IPS-18a (cell line): Measurements from ENCODE around the gene HOXD10.

ENCODE experiments used
- H3K27ac ChIP-seq: one replicate; pipeline ENCODE4 v1.5.1; 2013; ENCODE audit warnings: low read length
- H3K27me3 ChIP-seq: one replicate; pipeline ENCODE4 v1.6.1; 2013; ENCODE audit warnings: mild to moderate bottlenecking, low read length; ENCODE audit not compliant: control insufficient read depth, insufficient read depth
- H3K36me3 ChIP-seq: one replicate; pipeline ENCODE4 v1.6.1; 2013; ENCODE audit warnings: low read depth, low read length; ENCODE audit not compliant: control insufficient read depth
- H3K4me1 ChIP-seq: one replicate; pipeline ENCODE4 v1.6.1; 2013; ENCODE audit warnings: low read depth, low read length; ENCODE audit not compliant: control insufficient read depth
- H3K4me3 ChIP-seq: one replicate; pipeline ENCODE4 v1.5.1; 2013; ENCODE audit warnings: low read length
- H3K9ac ChIP-seq: one replicate; pipeline ENCODE4 v1.6.1; 2013; ENCODE audit warnings: mild to moderate bottlenecking, low read length, moderate library complexity
- H3K9me3 ChIP-seq: one replicate; pipeline ENCODE4 v1.6.1; 2013; ENCODE audit warnings: low read depth, low read length; ENCODE audit not compliant: control insufficient read depth

HOXD10 gene

DNA sequence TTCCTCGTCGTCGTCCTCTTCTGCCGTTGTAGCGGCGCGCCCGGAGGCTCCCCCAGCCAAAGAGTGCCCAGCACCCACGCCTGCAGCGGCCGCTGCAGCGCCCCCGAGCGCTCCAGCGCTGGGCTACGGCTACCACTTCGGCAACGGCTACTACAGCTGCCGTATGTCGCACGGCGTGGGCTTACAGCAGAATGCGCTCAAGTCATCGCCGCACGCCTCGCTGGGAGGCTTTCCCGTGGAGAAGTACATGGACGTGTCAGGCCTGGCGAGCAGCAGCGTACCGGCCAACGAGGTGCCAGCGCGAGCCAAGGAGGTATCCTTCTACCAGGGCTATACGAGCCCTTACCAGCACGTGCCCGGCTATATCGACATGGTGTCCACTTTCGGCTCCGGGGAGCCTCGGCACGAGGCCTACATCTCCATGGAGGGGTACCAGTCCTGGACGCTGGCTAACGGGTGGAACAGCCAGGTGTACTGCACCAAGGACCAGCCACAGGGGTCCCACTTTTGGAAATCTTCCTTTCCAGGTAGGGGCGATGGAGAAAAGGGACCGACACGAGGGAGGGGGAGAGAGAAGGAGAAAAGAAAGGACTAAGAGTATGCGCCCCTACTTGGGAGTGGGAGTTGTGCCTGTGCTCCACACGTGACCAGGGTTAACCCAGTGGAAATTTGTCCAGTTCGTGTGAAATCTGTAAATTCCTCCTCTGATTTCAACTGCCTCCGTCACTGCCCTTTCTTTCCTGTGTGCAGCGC is 23.3 kb upstream of the HOXD10 start:
- H3K27me3 ChIP-seq: peaks cover 100% of the 10 kb centered on the region
- no peaks in the 10 kb centered on the region for H3K36me3 ChIP-seq
- peak overlapping the region; percentile 31 for H3K4me3 ChIP-seq

GRCh38 chr2:176093898-176094249 is 22.7 kb upstream of the HOXD10 start:
- Histone ChIP-seq H3K4me3 (no peak overlapping the region), H3K36me3 (no peaks in the 10 kb centered on the region), H3K27ac (no peak overlapping the region), H3K9ac (no peak overlapping the region), H3K9me3 (no peaks in the 10 kb centered on the region), H3K27me3 (peaks cover 100% of the 10 kb centered on the region), H3K4me1 (peaks cover 15% of the 10 kb centered on the region)

More for the DNA sequence above, 23.3 kb upstream of the HOXD10 start:
- H3K27ac ChIP-seq: no peak overlapping the region
- no peak overlapping the region for H3K9ac ChIP-seq
- no peaks in the 10 kb centered on the region for H3K9me3 ChIP-seq
- peaks cover 10% of the 10 kb centered on the region for H3K4me1 ChIP-seq

- Histone ChIP-seq H3K36me3 (no peaks in the 10 kb centered on the region), H3K27ac (no peak overlapping the region), H3K27me3 (peaks cover 100% of the 10 kb centered on the region), H3K4me1 (peaks cover 17% of the 10 kb centered on the region), H3K9ac (no peak overlapping the region), H3K4me3 (no peak overlapping the region), H3K9me3 (no peaks in the 10 kb centered on the region)
Observed at GRCh38 chr2:176094349-176094748, 22.2 kb upstream of the HOXD10 start.

GRCh38 chr2:176095421-176095820 is 21.2 kb upstream of the HOXD10 start:
- no peaks in the 10 kb centered on the region for H3K9me3 ChIP-seq
- H3K4me3 ChIP-seq: no peak overlapping the region
- peaks cover 100% of the 10 kb centered on the region for H3K27me3 ChIP-seq

GRCh38 chr2:176096243-176096985 is 20.2 kb upstream of the HOXD10 start:
- Histone ChIP-seq H3K27me3 (peaks cover 100% of the 10 kb centered on the region), H3K36me3 (no peaks in the 10 kb centered on the region), H3K4me3 (peak overlapping the region; percentile 21), H3K9me3 (no peaks in the 10 kb centered on the region), H3K27ac (no peak overlapping the region), H3K4me1 (peaks cover 17% of the 10 kb centered on the region), H3K9ac (no peak overlapping the region)

More at GRCh38 chr2:176095421-176095820, 21.2 kb upstream of the HOXD10 start:
- Histone ChIP-seq H3K4me1 (peaks cover 17% of the 10 kb centered on the region), H3K9ac (no peak overlapping the region), H3K27ac (no peak overlapping the region), H3K36me3 (no peaks in the 10 kb centered on the region)

- Histone ChIP-seq H3K9me3 (no peaks in the 10 kb centered on the region), H3K27ac (no peak overlapping the region), H3K9ac (no peak overlapping the region), H3K4me3 (peak overlapping the region; percentile 36), H3K27me3 (peaks cover 100% of the 10 kb centered on the region), H3K4me1 (peaks cover 17% of the 10 kb centered on the region), H3K36me3 (no peaks in the 10 kb centered on the region)
Observed at GRCh38 chr2:176096986-176097819, 19.4 kb upstream of the HOXD10 start.

- Histone ChIP-seq H3K36me3 (no peaks in the 10 kb centered on the region), H3K4me1 (peaks cover 17% of the 10 kb centered on the region), H3K27ac (no peak overlapping the region), H3K9ac (no peak overlapping the region), H3K27me3 (peaks cover 100% of the 10 kb centered on the region), H3K4me3 (peak overlapping the region; percentile 36), H3K9me3 (no peaks in the 10 kb centered on the region)
Observed at GRCh38 chr2:176097820-176098365, 18.7 kb upstream of the HOXD10 start.

DNA sequence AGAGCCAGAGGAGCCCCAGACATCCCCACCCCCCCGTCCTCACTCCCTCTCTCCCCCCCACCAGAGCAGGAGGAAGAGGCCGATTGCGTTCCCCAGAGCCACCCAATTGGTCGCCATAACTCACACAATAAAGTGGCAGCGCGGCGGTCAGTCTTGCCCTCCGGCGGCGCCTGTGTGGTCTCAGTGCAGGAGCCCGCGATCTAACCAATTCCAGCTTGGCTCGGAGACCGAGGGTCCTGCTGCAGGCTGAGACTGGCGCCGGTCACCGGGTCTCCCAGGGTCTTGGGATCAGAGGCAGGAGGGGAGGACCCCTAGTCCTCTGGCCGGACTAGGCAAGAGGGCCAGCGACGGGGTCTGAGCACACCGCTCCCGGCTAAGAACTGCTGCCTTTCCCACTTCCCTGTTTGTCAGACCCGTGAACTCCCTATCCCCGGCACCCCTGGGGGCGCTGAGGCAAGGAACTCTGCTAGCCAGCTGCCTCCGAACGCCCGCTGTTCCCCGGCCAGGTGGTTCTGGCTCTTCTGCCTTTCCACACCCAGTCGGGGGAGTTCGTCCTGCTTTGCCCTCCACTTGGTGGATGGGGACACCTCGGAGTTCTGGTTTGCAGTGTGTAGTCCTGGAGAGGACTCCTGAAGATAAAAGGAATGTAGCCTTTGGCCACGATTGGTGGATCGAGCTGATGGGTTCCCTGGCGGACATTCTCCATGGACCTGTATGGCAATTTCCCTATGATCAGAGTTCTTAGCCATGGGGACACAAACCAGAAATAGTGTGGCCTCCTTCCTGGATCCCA is 18.0 kb upstream of the HOXD10 start:
- H3K27me3 ChIP-seq: peaks cover 100% of the 10 kb centered on the region
- H3K9ac ChIP-seq: no peak overlapping the region

DNA sequence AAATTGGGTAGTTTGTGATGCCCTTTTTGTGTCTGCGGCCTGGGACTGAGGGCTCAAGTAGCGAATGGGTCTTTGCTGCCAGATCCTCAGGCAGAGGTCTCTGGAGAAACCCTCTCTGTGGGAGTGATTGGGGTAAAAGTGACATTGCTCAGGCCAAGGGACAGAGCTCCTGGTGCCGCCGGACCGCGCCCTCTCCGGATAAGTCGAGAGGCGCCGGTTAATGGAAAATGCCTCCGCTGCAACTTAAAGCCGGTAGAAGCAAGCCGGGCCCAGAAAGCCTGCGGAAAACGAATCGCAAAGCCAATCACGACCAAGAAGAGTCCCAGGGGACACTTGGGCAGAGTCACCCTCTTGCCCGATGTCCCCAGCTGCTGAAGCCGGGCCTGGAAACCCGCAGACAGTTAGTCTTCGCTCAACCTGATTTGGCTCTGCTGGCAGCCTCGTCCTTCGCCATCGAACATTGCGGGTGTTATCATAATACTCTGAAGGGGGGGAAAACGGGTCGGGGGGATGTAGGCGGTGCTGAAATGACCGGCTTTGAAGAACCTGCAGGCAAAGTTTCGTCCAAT is 17.3 kb upstream of the HOXD10 start:
- H3K9me3 ChIP-seq: no peaks in the 10 kb centered on the region
- no peak overlapping the region for H3K9ac ChIP-seq
- H3K4me1 ChIP-seq: peaks cover 22% of the 10 kb centered on the region
- no peaks in the 10 kb centered on the region for H3K36me3 ChIP-seq
- H3K4me3 ChIP-seq: no peak overlapping the region
- H3K27me3 ChIP-seq: peaks cover 100% of the 10 kb centered on the region
- H3K27ac ChIP-seq: no peak overlapping the region

More for the DNA sequence above, 18.0 kb upstream of the HOXD10 start:
- H3K9me3 ChIP-seq: no peaks in the 10 kb centered on the region
- H3K27ac ChIP-seq: no peak overlapping the region
- no peaks in the 10 kb centered on the region for H3K36me3 ChIP-seq
- H3K4me3 ChIP-seq: peak overlapping the region; percentile 5
- H3K4me1 ChIP-seq: peaks cover 17% of the 10 kb centered on the region

GRCh38 chr2:176099728-176100546 is 16.6 kb upstream of the HOXD10 start, which contains the start of gene HOXD12:
Gene HOXD12, plus strand, starts transcription at chr2:176099795. Its CDS starts 7 bp downstream, at chr2:176099802.
- Histone ChIP-seq H3K4me3 (peak within 1 kb of the TSS; percentile 5), H3K9ac (no peak within 1 kb of the TSS), H3K36me3 (no peaks in the 10 kb centered on the region), H3K27ac (no peak within 1 kb of the TSS), H3K27me3 (peaks cover 100% of the 10 kb centered on the region), H3K4me1 (peaks cover 22% of the 10 kb centered on the region), H3K9me3 (no peaks in the 10 kb centered on the region)
